Activated CD8-positive, alpha-beta T cell treated with anti-CD3 and anti-CD28 coated beads for 36 hours (primary cell): ENCODE measurements around the gene TTC5. TPM values are rescaled to one million over a fixed set of nuclear protein-coding genes. Genes with fewer than 3 reads are reported as not detected.

Experiments used
- ATAC-seq: fragments of 200-7000 bp; cut with Tn5 transposase; one replicate; pipeline ENCODE4 v1.10.0; 2021; ENCODE audit warnings: mild to moderate bottlenecking, moderate library complexity
- CTCF ChIA-PET: fragments of 350-600 bp; sonication (Branson Sonifier 250); formaldehyde crosslinking; loops from one replicate; lab custom pipeline; 2021; ENCODE audit warnings: antibody characterized with exemption; lab: Charles Lee
- POLR2A ChIA-PET: fragments of 350-600 bp; sonication (Branson Sonifier 250); formaldehyde crosslinking; loops from one replicate; lab custom pipeline; 2021; ENCODE audit warnings: antibody characterized with exemption; lab: Charles Lee
- DNase-seq: peaks from one replicate; pipeline ENCODE4 v3.0.0-alpha.2; 2020
- H3K27ac Mint-ChIP-seq: one replicate; pipeline ENCODE4 v1.8.0; 2021; ENCODE audit warnings: mild to moderate bottlenecking, mixed read lengths
- H3K27me3 Mint-ChIP-seq: one replicate; pipeline ENCODE4 v1.8.0; 2021; ENCODE audit warnings: mixed read lengths
- H3K36me3 Mint-ChIP-seq: one replicate; pipeline ENCODE4 v1.8.0; 2021; ENCODE audit warnings: low read depth, mixed read lengths
- H3K4me1 Mint-ChIP-seq: one replicate; pipeline ENCODE4 v1.8.0; 2021; ENCODE audit warnings: low read depth, mixed read lengths
- H3K4me3 Mint-ChIP-seq: one replicate; pipeline ENCODE4 v1.8.0; 2021; ENCODE audit warnings: mild to moderate bottlenecking, moderate library complexity, mixed read lengths
- H3K9me3 Mint-ChIP-seq: one replicate; pipeline ENCODE4 v1.8.0; 2021; ENCODE audit warnings: mixed read lengths
- intact Hi-C: fragments of 100-400 bp; cut with micrococcal nuclease; formaldehyde crosslinking; loops from one replicate; pipeline ENCODE4 v1.10.0; 2022
- total RNA-seq, 2 experiments: library from RNA; stranded (reverse); gene quantifications; one replicate each; pipeline ENCODE4 v1.2.3, GENCODE V29; 2021
- TF ChIP-seq, protein P1 (sequence below): fragments of 200-600 bp; IDR thresholded peaks from one replicate; pipeline ENCODE4 v1.8.0; 2022; ENCODE audit warnings: antibody characterized with exemption, mild to moderate bottlenecking

The TTC5 gene
- total RNA-seq, 2 experiments from 2014 or later = 20.6 to 20.8 TPM

DNA sequence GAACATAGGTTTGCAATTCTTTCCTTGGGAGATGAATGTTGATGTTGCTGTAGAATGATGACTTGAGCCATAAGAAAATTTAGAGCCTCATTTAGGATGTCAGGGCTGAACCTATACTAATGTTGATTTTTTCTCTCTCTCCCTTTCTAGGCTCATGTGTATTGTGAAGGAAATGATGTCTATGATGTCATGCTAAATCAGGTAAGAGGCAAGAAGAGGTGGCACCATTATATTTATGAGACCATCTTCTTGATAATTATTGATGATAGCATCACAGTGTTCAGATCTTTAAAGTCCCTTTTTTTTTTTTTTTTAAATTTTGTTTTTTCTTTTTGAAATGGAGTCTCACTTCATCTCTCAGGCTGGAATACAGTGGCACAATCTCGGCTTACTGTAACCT is 41.0 kb upstream of the TTC5 start:
- DNase-seq = no peak
- no peak overlapping the region for H3K27ac Mint-ChIP-seq
- H3K4me3 Mint-ChIP-seq = no peak overlapping the region
- ChIA-PET POLR2A (no interaction called here), CTCF (interaction anchor here (10.2 kb wide), 1 partner anchor 17 kb away, joined by 125 read pairs; the partner anchor contains the start of gene CCNB1IP1)
- H3K9me3 Mint-ChIP-seq = no peaks in the 10 kb centered on the region
- no peak for ATAC-seq
- peaks cover 39% of the 10 kb centered on the region for H3K36me3 Mint-ChIP-seq
- H3K27me3 Mint-ChIP-seq = no peaks in the 10 kb centered on the region
- intact Hi-C loops = no loop called here
- H3K4me1 Mint-ChIP-seq = peaks cover 11% of the 10 kb centered on the region
- TF ChIP-seq, protein P1, sequence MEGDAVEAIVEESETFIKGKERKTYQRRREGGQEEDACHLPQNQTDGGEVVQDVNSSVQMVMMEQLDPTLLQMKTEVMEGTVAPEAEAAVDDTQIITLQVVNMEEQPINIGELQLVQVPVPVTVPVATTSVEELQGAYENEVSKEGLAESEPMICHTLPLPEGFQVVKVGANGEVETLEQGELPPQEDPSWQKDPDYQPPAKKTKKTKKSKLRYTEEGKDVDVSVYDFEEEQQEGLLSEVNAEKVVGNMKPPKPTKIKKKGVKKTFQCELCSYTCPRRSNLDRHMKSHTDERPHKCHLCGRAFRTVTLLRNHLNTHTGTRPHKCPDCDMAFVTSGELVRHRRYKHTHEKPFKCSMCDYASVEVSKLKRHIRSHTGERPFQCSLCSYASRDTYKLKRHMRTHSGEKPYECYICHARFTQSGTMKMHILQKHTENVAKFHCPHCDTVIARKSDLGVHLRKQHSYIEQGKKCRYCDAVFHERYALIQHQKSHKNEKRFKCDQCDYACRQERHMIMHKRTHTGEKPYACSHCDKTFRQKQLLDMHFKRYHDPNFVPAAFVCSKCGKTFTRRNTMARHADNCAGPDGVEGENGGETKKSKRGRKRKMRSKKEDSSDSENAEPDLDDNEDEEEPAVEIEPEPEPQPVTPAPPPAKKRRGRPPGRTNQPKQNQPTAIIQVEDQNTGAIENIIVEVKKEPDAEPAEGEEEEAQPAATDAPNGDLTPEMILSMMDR = no peak

DNA sequence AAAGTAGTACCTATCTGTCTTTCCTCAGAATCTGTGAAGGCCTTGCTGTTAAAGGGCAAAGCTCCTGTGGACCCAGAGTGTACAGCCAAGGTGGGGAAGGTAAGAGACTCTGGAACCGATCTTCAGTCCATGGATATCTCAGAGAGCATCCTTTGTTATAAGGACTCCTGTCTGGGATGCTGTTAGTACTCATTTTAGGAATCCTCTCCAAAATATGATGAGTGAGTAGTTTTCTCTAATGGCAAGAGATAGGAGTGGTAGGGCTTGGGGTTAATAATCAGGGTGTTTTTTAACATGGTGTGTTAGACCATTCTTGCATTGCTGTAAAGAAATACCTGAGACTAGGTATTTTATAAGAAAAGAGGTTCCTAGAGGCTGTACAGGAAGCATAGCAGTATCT is 39.6 kb upstream of the TTC5 start:
- DNase-seq (no peak), ATAC-seq (no peak)
- ChIA-PET CTCF (interaction anchor here (10.2 kb wide), 1 partner anchor 16 kb away, joined by 125 read pairs; the partner anchor contains the start of gene CCNB1IP1), POLR2A (interaction anchor here (0.7 kb wide), 1 partner anchor 511 kb away, joined by 3 read pairs; no protein-coding TSS in a partner anchor)
- Mint-ChIP-seq H3K4me1 (peaks cover 11% of the 10 kb centered on the region), H3K27ac (peak overlapping the region; percentile 26), H3K36me3 (peaks cover 32% of the 10 kb centered on the region), H3K27me3 (no peaks in the 10 kb centered on the region), H3K4me3 (peak overlapping the region; percentile 56), H3K9me3 (no peaks in the 10 kb centered on the region)
- intact Hi-C loops = no loop called here
- TF ChIP-seq, protein P1 = no peak

DNA sequence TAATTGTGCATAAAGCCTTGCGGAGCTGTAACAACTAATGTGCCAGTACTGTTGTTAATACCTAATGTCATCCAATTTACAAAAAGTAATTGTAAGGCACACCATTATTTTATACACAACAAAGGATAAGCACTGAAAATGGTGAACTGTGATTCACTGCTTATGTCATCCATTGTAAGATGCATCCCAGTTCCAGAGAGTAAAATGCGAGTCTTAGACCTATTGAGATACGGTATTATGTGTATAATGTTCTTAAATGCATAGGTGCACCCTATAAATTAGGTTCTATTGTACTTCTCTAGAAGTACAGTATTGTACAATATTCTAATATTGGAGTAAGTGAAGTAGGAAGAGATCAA is 38.1 kb upstream of the TTC5 start:
- Mint-ChIP-seq H3K36me3 (peaks cover 24% of the 10 kb centered on the region), H3K27me3 (no peaks in the 10 kb centered on the region), H3K27ac (peak overlapping the region; percentile 96), H3K4me1 (peaks cover 11% of the 10 kb centered on the region), H3K9me3 (no peaks in the 10 kb centered on the region), H3K4me3 (peak overlapping the region; percentile 89)
- POLR2A ChIA-PET = interaction anchor here (0.6 to 2.7 kb wide), 24 partner anchors 8 to 340 kb away, joined by 3 to 40 read pairs (median 5); partner anchors contain the start of genes APEX1, CCNB1IP1, OSGEP and PIP4P1
- no peak for ATAC-seq
- no peak for DNase-seq
- CTCF ChIA-PET = interaction anchor here (0.9 to 10.2 kb wide), 12 partner anchors 10 to 627 kb away, joined by 3 to 125 read pairs (median 4); partner anchors contain the start of genes APEX1, CCNB1IP1 and OSGEP
- TF ChIP-seq, protein P1 = peak; percentile 36
- intact Hi-C loops = loop anchor here (1.0 to 5.0 kb wide), 3 partner anchors 118 to 338 kb away; partner anchors contain the start of genes PIP4P1 and RNASE4

DNA sequence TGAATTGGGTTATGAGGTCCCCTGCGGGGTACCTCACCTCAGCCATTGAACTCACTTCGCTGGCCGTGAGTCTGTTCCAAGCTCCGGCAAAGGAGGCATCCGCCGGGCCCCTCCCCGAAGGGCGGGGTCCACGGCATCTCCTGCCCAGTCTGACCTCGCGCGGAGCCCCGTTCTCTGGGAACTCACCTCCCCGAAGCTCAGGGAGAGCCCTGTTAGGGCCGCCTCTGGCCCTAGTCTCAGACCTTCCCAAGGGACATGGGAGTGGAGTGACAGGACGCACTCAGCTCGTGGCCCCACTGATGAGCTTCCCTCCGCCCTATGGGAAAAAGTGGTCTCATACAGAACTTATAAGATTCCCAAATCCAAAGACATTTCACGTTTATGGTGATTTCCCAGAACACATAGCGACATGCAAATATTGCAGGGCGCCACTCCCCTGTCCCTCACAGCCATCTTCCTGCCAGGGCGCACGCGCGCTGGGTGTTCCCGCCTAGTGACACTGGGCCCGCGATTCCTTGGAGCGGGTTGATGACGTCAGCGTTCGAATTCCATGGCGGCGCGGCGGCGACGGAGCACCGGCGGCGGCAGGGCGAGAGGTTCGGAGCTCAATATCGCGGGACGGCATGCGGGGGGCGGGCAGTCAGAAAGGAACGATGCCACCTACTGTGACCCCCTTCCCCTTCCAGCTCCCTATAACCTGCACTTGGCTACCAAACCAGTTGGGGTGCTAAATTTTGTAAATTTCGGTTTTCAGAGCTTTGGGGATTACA is 37.5 kb upstream of the TTC5 start, which contains the start of gene PARP2:
TSS of gene PARP2 (plus strand) at position 544 of the 770 bp plus-strand sequence. CDS start at position 551, 7 bp downstream.
- CTCF ChIA-PET = interaction anchor here (1.0 to 10.2 kb wide), 13 partner anchors 11 to 628 kb away, joined by 3 to 125 read pairs (median 4); partner anchors contain the start of genes APEX1, CCNB1IP1 and OSGEP
- TF ChIP-seq, protein P1 = no peak
- Mint-ChIP-seq H3K9me3 (no peaks in the 10 kb centered on the region), H3K27me3 (no peaks in the 10 kb centered on the region), H3K36me3 (peaks cover 24% of the 10 kb centered on the region), H3K4me3 (peak within 1 kb of the TSS; percentile 89), H3K27ac (peak within 1 kb of the TSS; percentile 96), H3K4me1 (peaks cover 11% of the 10 kb centered on the region)
- intact Hi-C loops = loop anchor here (1.0 to 5.0 kb wide), 3 partner anchors 119 to 339 kb away; partner anchors contain the start of genes PIP4P1 and RNASE4
- peak; percentile 91 for ATAC-seq
- POLR2A ChIA-PET = interaction anchor here (0.6 to 2.7 kb wide), 32 partner anchors 9 to 340 kb away, joined by 3 to 40 read pairs (median 5); partner anchors contain the start of genes APEX1, CCNB1IP1, OSGEP and PIP4P1
- DNase-seq = peak; percentile 96
